ENCODE results near the gene SLC39A13. TPM values are rescaled to one million over a fixed set of nuclear protein-coding genes. Genes with fewer than 3 reads are reported as not detected.

The SLC39A13 gene
- total and polyA plus RNA-seq, 2 of the 4 experiments (the other 2 are of a cell fraction), result 32.4 to 144 TPM

- intact Hi-C loops (cut with micrococcal nuclease), result no loop called here
- WGBS, 2 experiments (ENCODE audit: extremely low coverage in 2 of 2, insufficient read length in 1 of 2), result 91% methylated on average over 1 of the region's 4 CpGs; no CpG with 5 or more reads in 1 of the 2 experiments
- no peak for TF ChIP-seq CHD1 (IDR thresholded peaks at IDR 0.05; ENCODE audit: low read depth, low read length)
- no peak for TF ChIP-seq CEBPB (IDR thresholded peaks at IDR 0.05; ENCODE audit: low read depth, low read length)
- no peak for TF ChIP-seq ELK1 (IDR thresholded peaks at IDR 0.05; ENCODE audit: borderline replicate concordance, low read depth, low read length)
- TF ChIP-seq RCOR1 (IDR thresholded peaks at IDR 0.05; ENCODE audit: insufficient replicate concordance, low read length), result no peak
- TF ChIP-seq MAZ (IDR thresholded peaks at IDR 0.05; ENCODE audit: borderline replicate concordance, low read depth, low read length), result no peak
- no peak for TF ChIP-seq MAFK (IDR thresholded peaks at IDR 0.05; ENCODE audit: low read depth, low read length)
- no peak for TF ChIP-seq RFX5 (IDR thresholded peaks at IDR 0.05; ENCODE audit: low read depth, low read length)
- TF ChIP-seq SMC3 (IDR thresholded peaks at IDR 0.05; ENCODE audit: low read depth, low read length), result no peak
- no peak for TF ChIP-seq MXI1 (IDR thresholded peaks at IDR 0.05; ENCODE audit: borderline replicate concordance, low read depth, low read length)
- no peak for TF ChIP-seq NFE2L2 (IDR thresholded peaks at IDR 0.05; ENCODE audit: low read depth, low read length)
- TF ChIP-seq FOS (IDR thresholded peaks at IDR 0.05; ENCODE audit: low read depth, low read length), result no peak
- TF ChIP-seq RAD21 (IDR thresholded peaks at IDR 0.05; ENCODE audit: low read length), result no peak
These were observed 37.5 kb downstream of the SLC39A13 start for GRCh38 chr11:47445840-47446239.

More at GRCh38 chr11:47445840-47446239, 37.5 kb downstream of the SLC39A13 start:
- H3K36me3 ChIP-seq (ENCODE audit: control insufficient read depth, insufficient read depth, low read length), result no peaks in the 10 kb centered on the region
- no peak overlapping the region for H3K14ac ChIP-seq (replicated peaks; ENCODE audit: low read depth, low read length)
- no peak overlapping the region for H2BK5ac ChIP-seq (ENCODE audit: low read depth, low read length, poor library complexity, severe bottlenecking)
- in situ Hi-C loops (cut with MboI; ENCODE audit: low sequenced_read_pairs) (no loop called here), dilution Hi-C loops (cut with HindIII; ENCODE audit: low sequenced_read_pairs, unreplicated experiment) (no loop called here)
- H3K27ac ChIP-seq (ENCODE audit: insufficient read depth, low read length), result no peak overlapping the region
- no peak overlapping the region for H4K8ac ChIP-seq (ENCODE audit: low read depth in 2 of 2, low read length in 2 of 2)
- ChIA-PET POLR2A (ENCODE audit: unreplicated experiment) (no interaction called here), CTCF (interaction anchor here (0.7 kb wide), 1 partner anchor 245 kb away, joined by 3 read pairs; no protein-coding TSS in a partner anchor)
- no peak overlapping the region for H2BK20ac ChIP-seq (ENCODE audit: low read depth, low read length)
- no peak overlapping the region for H4K5ac ChIP-seq (ENCODE audit: low read depth, low read length)
- no peak overlapping the region for H3K4ac ChIP-seq (ENCODE audit: low read depth, low read length)
- H3K4me3 ChIP-seq (ENCODE audit: insufficient read depth, low read depth, low read length), result no peak overlapping the region
- H4K91ac ChIP-seq (ENCODE audit: insufficient read depth, low read depth, low read length), result no peak overlapping the region
- no peaks in the 10 kb centered on the region for H3K79me1 ChIP-seq (ENCODE audit: low read depth in 1 of 2, low read length in 2 of 2)
- H3K4me2 ChIP-seq (ENCODE audit: low read depth, low read length), result no peak overlapping the region
- H3K9ac ChIP-seq (ENCODE audit: low read depth, low read length), result no peak overlapping the region
- no peak overlapping the region for H2AK5ac ChIP-seq (ENCODE audit: low read depth, low read length)
- H4K20me1 ChIP-seq (ENCODE audit: insufficient read depth, low read length), result no peaks in the 10 kb centered on the region
- no peaks in the 10 kb centered on the region for H3K9me1 ChIP-seq (ENCODE audit: insufficient read depth, low read length)
- H3K27me3 ChIP-seq (ENCODE audit: control insufficient read depth, insufficient read depth, low read length), result no peaks in the 10 kb centered on the region
- no peak overlapping the region for H3K23ac ChIP-seq (ENCODE audit: low read depth, low read length)
- H2BK15ac ChIP-seq (ENCODE audit: low read depth, low read length), result no peak overlapping the region
- ATAC-seq (ENCODE audit: low read depth) (no peak), DNase-seq (no peak)
- H2AK9ac ChIP-seq (replicated peaks; ENCODE audit: low read depth, low read length, poor library complexity), result no peak overlapping the region
- no peak overlapping the region for H2BK120ac ChIP-seq (ENCODE audit: low read depth, low read length)
- no TSS peak for BruUV-seq (replicated peaks)
- H3K18ac ChIP-seq (ENCODE audit: low read depth, low read length), result no peak overlapping the region
- no peak overlapping the region for H2AFZ ChIP-seq (replicated peaks; ENCODE audit: low read length, poor library complexity)
- no peaks in the 10 kb centered on the region for H3K4me1 ChIP-seq (ENCODE audit: control insufficient read depth, insufficient read depth, low read length)
- no peak overlapping the region for H3K56ac ChIP-seq (ENCODE audit: extremely low read depth, insufficient read depth, low read length)
- H3K9me3 ChIP-seq (ENCODE audit: control insufficient read depth, insufficient read depth, low read length), result no peaks in the 10 kb centered on the region

All from IMR-90 (cell line).